Prostate gland (tissue), 2 donors: ENCODE data around the gene PRR12. TPM values are rescaled to one million over a fixed set of nuclear protein-coding genes. Genes with fewer than 3 reads are reported as not detected.

ENCODE experiments used
- DNase-seq: peaks from one replicate; pipeline ENCODE4 v3.0.0-alpha.2; 2019; ENCODE audit warnings: low spot score
- H3K27ac ChIP-seq, 2 donors: fragments of 200-600 bp; sonication (generic); 2 replicates each; pipeline ENCODE4 v1.5.1; 2017 to 2019
- H3K27me3 ChIP-seq: fragments of 200-600 bp; sonication (generic); replicated peaks from 2 replicates; pipeline ENCODE4 v1.5.1; 2019; ENCODE audit not compliant: insufficient read depth
- H3K36me3 ChIP-seq, 2 donors: fragments of 200-600 bp; sonication (generic); 1 replicate in 1 of 2; 2 replicates in 1 of 2; pipeline versions ENCODE4 v1.5.1 to v1.8.1; 2017 to 2019
- H3K4me1 ChIP-seq: fragments of 200-600 bp; sonication (generic); replicated peaks from 2 replicates; pipeline ENCODE4 v1.5.1; 2019
- H3K4me3 ChIP-seq, 2 donors: fragments of 200-600 bp; sonication (generic); 2 replicates each; pipeline ENCODE4 v1.5.1; 2017 to 2019
- H3K9me3 ChIP-seq: fragments of 200-600 bp; sonication (generic); 2 replicates; pipeline ENCODE4 v1.5.1; 2017
- CTCF ChIP-seq, 4 experiments: fragments of 200-600 bp in 2 of 4; fragments of 450-650 bp in 2 of 4; sonication (generic) in 2 of 4; IDR thresholded peaks; 1 replicate in 3 of 4; 2 replicates in 1 of 4; pipeline ENCODE4 v1.5.1; 2016 to 2019; ENCODE audit warnings: antibody characterized with exemption in 4 of 4, mild to moderate bottlenecking in 2 of 4, moderate library complexity in 2 of 4
- POLR2A ChIP-seq: fragments of 450-650 bp; IDR thresholded peaks from one replicate; pipeline ENCODE4 v1.6.1; 2016; ENCODE audit warnings: antibody characterized with exemption, mild to moderate bottlenecking
- POLR2AphosphoS5 ChIP-seq: sonication (generic); formaldehyde crosslinking; IDR thresholded peaks from one replicate; pipeline ENCODE4 v1.6.1; 2017; ENCODE audit warnings: antibody characterized with exemption
- WGBS: methylation state at CpG from one replicate; pipeline ENCODE4 v1.1.5; 2018; 5-methylcytosine and 5-hydroxymethylcytosine counted together
- intact Hi-C: fragments of 100-400 bp; cut with DNase I; formaldehyde crosslinking; loops from one replicate; pipeline ENCODE4 v1.14.2; 2022
- total RNA-seq, 2 donors: library from RNA; depleted of rRNA; stranded (reverse); fragments of >200 nt; gene quantifications; one replicate each; pipeline ENCODE4 v1.1.0, GENCODE V29; 2016

Gene PRR12
- total RNA-seq, 2 donors from 2014 or later: 24.0 to 41.9 TPM

GRCh38 chr19:49591731-49592485 lies 926 bp downstream of the PRR12 start:
- Histone ChIP-seq H3K27me3 (no peaks in the 10 kb centered on the region), H3K36me3 (peaks cover 14 to 18% of the 10 kb centered on the region in 2 donors), H3K27ac (peak overlapping the region; percentile 91 to 93), H3K4me3 (peak overlapping the region; percentile 87 to 89), H3K4me1 (peaks cover 3% of the 10 kb centered on the region), H3K9me3 (no peaks in the 10 kb centered on the region)
- 1% methylated on average over 49 of the region's 51 CpGs for WGBS
- no peak for DNase-seq
- intact Hi-C loops: loop anchor here (2.0 to 5.0 kb wide), 2 partner anchors 47 to 85 kb away; partner anchors contain the start of gene PRMT1
- TF ChIP-seq POLR2AphosphoS5 (no peak), CTCF (IDR thresholded peaks at IDR 0.05) (peak in 1 of 4 experiments; percentile 12)

- TF ChIP-seq POLR2A (no peak), POLR2AphosphoS5 (no peak), CTCF (IDR thresholded peaks at IDR 0.05) (no peak)
- intact Hi-C loops: loop anchor here (2.0 to 5.0 kb wide), 2 partner anchors 46 to 85 kb away; partner anchors contain the start of gene PRMT1
- no peaks in the 10 kb centered on the region for H3K27me3 ChIP-seq
- DNase-seq: no peak
- peak overlapping the region; percentile 87 to 89 for H3K4me3 ChIP-seq
- peaks cover 14 to 18% of the 10 kb centered on the region in 2 donors for H3K36me3 ChIP-seq
- no peaks in the 10 kb centered on the region for H3K9me3 ChIP-seq
- 3% methylated on average over 28 of the region's 28 CpGs for WGBS
- H3K27ac ChIP-seq: peak overlapping the region; percentile 91 to 93
- peaks cover 3% of the 10 kb centered on the region for H3K4me1 ChIP-seq
These were observed 1.7 kb downstream of the PRR12 start for GRCh38 chr19:49592486-49593232.

GRCh38 chr19:49593233-49594113 lies 2.5 kb downstream of the PRR12 start:
- DNase-seq: peak; percentile 95
- 5% methylated on average over 27 of the region's 27 CpGs for whole genome bisulfite sequencing
- TF ChIP-seq POLR2A (no peak), CTCF (IDR thresholded peaks at IDR 0.05) (no peak), POLR2AphosphoS5 (peak; percentile 71)
- Histone ChIP-seq H3K4me3 (peak overlapping the region; percentile 87 to 89), H3K27me3 (no peaks in the 10 kb centered on the region), H3K4me1 (peaks cover 3% of the 10 kb centered on the region), H3K9me3 (no peaks in the 10 kb centered on the region), H3K36me3 (peaks cover 14 to 18% of the 10 kb centered on the region in 2 donors), H3K27ac (peak overlapping the region; percentile 91 to 93)
- intact Hi-C loops: loop anchor here (2.0 to 5.0 kb wide), 2 partner anchors 45 to 84 kb away; partner anchors contain the start of gene PRMT1

GRCh38 chr19:49594157-49594992 lies 3.4 kb downstream of the PRR12 start:
- Histone ChIP-seq H3K4me1 (peaks cover 3% of the 10 kb centered on the region), H3K27me3 (no peaks in the 10 kb centered on the region), H3K36me3 (peaks cover 14 to 21% of the 10 kb centered on the region in 2 donors), H3K27ac (no peak overlapping the region), H3K9me3 (no peaks in the 10 kb centered on the region), H3K4me3 (no peak overlapping the region)
- intact Hi-C loops: loop anchor here (5.0 kb wide), 1 partner anchor 83 kb away; the partner anchor contains the start of gene PRMT1
- 90% methylated on average over 35 of the region's 35 CpGs for WGBS
- DNase-seq: no peak
- TF ChIP-seq CTCF (IDR thresholded peaks at IDR 0.05) (no peak), POLR2A (no peak), POLR2AphosphoS5 (no peak)
